Tibial nerve (tissue), 4 donors: ENCODE data around the gene STAT5B.

ENCODE experiments used
- EP300 ChIP-seq, 2 donors: sonication (generic); formaldehyde crosslinking; IDR thresholded peaks; one replicate each; pipeline ENCODE4 v1.6.1; 2017; ENCODE audit warnings: antibody characterized with exemption in 2 of 2, mild to moderate bottlenecking in 1 of 2
- TF ChIP-seq, protein P1 (sequence below), 5 experiments: fragments of 200-600 bp in 3 of 5; fragments of 450-650 bp in 2 of 5; sonication (generic) in 3 of 5; IDR thresholded peaks; one replicate each; pipeline ENCODE4 v1.5.1; 2016 to 2019; ENCODE audit warnings: antibody characterized with exemption in 5 of 5, mild to moderate bottlenecking in 3 of 5, moderate library complexity in 2 of 5

DNA sequence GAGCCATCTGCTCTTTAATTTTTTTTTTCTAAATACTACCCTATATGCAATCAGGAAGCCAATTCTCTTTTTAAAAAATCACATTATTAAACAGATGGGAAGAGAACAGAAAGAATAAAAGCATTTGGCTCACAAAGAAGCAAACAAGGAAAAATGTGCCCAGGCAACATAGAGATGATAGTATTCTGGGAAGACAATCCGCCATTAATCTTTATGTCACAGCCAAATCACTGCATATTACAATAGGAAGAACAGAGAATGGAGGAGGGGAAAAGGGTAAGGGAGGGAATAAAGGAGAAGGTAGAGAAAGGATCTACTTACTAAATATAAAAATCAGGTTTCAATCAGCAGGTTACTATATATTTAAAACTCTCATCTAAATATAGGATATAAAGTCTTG lies 34.3 kb downstream of the STAT5B start:
- TF ChIP-seq EP300 (IDR thresholded peaks at IDR 0.05), result no peak
- TF ChIP-seq, protein P1, sequence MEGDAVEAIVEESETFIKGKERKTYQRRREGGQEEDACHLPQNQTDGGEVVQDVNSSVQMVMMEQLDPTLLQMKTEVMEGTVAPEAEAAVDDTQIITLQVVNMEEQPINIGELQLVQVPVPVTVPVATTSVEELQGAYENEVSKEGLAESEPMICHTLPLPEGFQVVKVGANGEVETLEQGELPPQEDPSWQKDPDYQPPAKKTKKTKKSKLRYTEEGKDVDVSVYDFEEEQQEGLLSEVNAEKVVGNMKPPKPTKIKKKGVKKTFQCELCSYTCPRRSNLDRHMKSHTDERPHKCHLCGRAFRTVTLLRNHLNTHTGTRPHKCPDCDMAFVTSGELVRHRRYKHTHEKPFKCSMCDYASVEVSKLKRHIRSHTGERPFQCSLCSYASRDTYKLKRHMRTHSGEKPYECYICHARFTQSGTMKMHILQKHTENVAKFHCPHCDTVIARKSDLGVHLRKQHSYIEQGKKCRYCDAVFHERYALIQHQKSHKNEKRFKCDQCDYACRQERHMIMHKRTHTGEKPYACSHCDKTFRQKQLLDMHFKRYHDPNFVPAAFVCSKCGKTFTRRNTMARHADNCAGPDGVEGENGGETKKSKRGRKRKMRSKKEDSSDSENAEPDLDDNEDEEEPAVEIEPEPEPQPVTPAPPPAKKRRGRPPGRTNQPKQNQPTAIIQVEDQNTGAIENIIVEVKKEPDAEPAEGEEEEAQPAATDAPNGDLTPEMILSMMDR (IDR thresholded peaks at IDR 0.05), result no peak
